OCI-LY1 (cell line): ENCODE data around the gene HPX.

Experiments
- H2AFZ ChIP-seq: fragments of 200-600 bp; sonication (generic), shearing (Covaris generic); 2 replicates; pipeline ENCODE4 v1.6.0; 2014; ENCODE audit warnings: antibody characterized with exemption, mild to moderate bottlenecking, low read length
- H3F3A ChIP-seq: fragments of 200-600 bp; sonication (generic), shearing (Covaris generic); 2 replicates; pipeline ENCODE4 v1.6.0; 2014; ENCODE audit warnings: mild to moderate bottlenecking, antibody characterized with exemption, low read length, moderate library complexity; ENCODE audit not compliant: insufficient read depth
- H3K27ac ChIP-seq: fragments of 200-600 bp; sonication (generic); 2 replicates; pipeline ENCODE4 v1.5.1; 2014; ENCODE audit warnings: low read length, mixed run types, mild to moderate bottlenecking, low read depth; ENCODE audit not compliant: poor library complexity, severe bottlenecking
- H3K27me3 ChIP-seq: fragments of 200-600 bp; sonication (generic); 2 replicates; pipeline ENCODE4 v1.6.0; 2014; ENCODE audit warnings: antibody characterized with exemption, mild to moderate bottlenecking, low read length, moderate library complexity; ENCODE audit not compliant: insufficient read depth
- H3K36me3 ChIP-seq: fragments of 200-600 bp; sonication (generic); 2 replicates; pipeline ENCODE4 v1.6.1; 2014; ENCODE audit warnings: mild to moderate bottlenecking, antibody characterized with exemption, low read length, moderate library complexity, mixed read lengths; ENCODE audit not compliant: insufficient read depth
- H3K4me1 ChIP-seq: fragments of 200-600 bp; sonication (generic); 2 replicates; pipeline ENCODE4 v1.5.1; 2014; ENCODE audit warnings: mild to moderate bottlenecking, low read length, moderate library complexity; ENCODE audit not compliant: insufficient read depth, severe bottlenecking
- H3K4me2 ChIP-seq: fragments of 200-600 bp; sonication (generic), shearing (Covaris generic); 2 replicates; pipeline ENCODE4 v1.6.1; 2014; ENCODE audit warnings: low read length
- H3K4me3 ChIP-seq: fragments of 200-600 bp; sonication (generic); 2 replicates; pipeline ENCODE4 v1.5.1; 2014; ENCODE audit warnings: low read length, low read depth, mild to moderate bottlenecking, mixed read lengths; ENCODE audit not compliant: poor library complexity, severe bottlenecking
- H3K79me2 ChIP-seq: fragments of 200-600 bp; shearing (Covaris generic); 2 replicates; pipeline ENCODE4 v1.6.1; 2016; ENCODE audit warnings: mixed run types, low read length, mixed read lengths; ENCODE audit not compliant: insufficient read depth
- H3K9ac ChIP-seq: fragments of 200-600 bp; sonication (generic), shearing (Covaris generic); 2 replicates; pipeline ENCODE4 v1.6.1; 2014; ENCODE audit warnings: mild to moderate bottlenecking, low read length, mixed read lengths
- H3K9me2 ChIP-seq: fragments of 200-600 bp; sonication (generic), shearing (Covaris generic); 2 replicates; pipeline ENCODE4 v1.6.1; 2014; ENCODE audit warnings: low read depth, mild to moderate bottlenecking, low read length, mixed read lengths
- H3K9me3 ChIP-seq: fragments of 200-600 bp; shearing (Covaris generic); 2 replicates; pipeline ENCODE4 v1.6.1; 2014; ENCODE audit warnings: low read length, mixed read lengths
- H4K20me1 ChIP-seq: fragments of 200-600 bp; sonication (generic), shearing (Covaris generic); 2 replicates; pipeline ENCODE4 v1.6.0; 2016; ENCODE audit warnings: mild to moderate bottlenecking, low read length; ENCODE audit not compliant: insufficient read depth
- EZH2 ChIP-seq: fragments of 200-600 bp; sonication (generic), shearing (Covaris generic); IDR thresholded peaks from 2 replicates; pipeline ENCODE4 v1.8.0; 2017; ENCODE audit warnings: borderline replicate concordance, mixed run types, mild to moderate bottlenecking, antibody characterized with exemption, low read length, moderate library complexity, mixed read lengths
- TF ChIP-seq, protein P1 (sequence below): fragments of 200-600 bp; sonication (generic), shearing (Covaris generic); IDR thresholded peaks from 2 replicates; pipeline ENCODE4 v1.5.1; 2017; ENCODE audit warnings: mild to moderate bottlenecking, antibody characterized with exemption, low read length, moderate library complexity, mixed read lengths

The HPX gene

GRCh38 chr11:6458352-6459098 is 17.7 kb upstream of the HPX start:
- no peak for TF ChIP-seq EZH2
- TF ChIP-seq, protein P1, sequence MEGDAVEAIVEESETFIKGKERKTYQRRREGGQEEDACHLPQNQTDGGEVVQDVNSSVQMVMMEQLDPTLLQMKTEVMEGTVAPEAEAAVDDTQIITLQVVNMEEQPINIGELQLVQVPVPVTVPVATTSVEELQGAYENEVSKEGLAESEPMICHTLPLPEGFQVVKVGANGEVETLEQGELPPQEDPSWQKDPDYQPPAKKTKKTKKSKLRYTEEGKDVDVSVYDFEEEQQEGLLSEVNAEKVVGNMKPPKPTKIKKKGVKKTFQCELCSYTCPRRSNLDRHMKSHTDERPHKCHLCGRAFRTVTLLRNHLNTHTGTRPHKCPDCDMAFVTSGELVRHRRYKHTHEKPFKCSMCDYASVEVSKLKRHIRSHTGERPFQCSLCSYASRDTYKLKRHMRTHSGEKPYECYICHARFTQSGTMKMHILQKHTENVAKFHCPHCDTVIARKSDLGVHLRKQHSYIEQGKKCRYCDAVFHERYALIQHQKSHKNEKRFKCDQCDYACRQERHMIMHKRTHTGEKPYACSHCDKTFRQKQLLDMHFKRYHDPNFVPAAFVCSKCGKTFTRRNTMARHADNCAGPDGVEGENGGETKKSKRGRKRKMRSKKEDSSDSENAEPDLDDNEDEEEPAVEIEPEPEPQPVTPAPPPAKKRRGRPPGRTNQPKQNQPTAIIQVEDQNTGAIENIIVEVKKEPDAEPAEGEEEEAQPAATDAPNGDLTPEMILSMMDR, result no peak
- Histone ChIP-seq H3K4me1 (no peaks in the 10 kb centered on the region), H3F3A (no peaks in the 10 kb centered on the region), H3K4me2 (no peak overlapping the region), H2AFZ (no peak overlapping the region), H4K20me1 (no peaks in the 10 kb centered on the region), H3K9ac (no peak overlapping the region), H3K79me2 (no peaks in the 10 kb centered on the region), H3K27me3 (no peaks in the 10 kb centered on the region), H3K4me3 (no peak overlapping the region), H3K9me2 (no peaks in the 10 kb centered on the region), H3K36me3 (no peaks in the 10 kb centered on the region), H3K9me3 (no peaks in the 10 kb centered on the region), H3K27ac (no peak overlapping the region)

- no peak overlapping the region for H3K27ac ChIP-seq
- no peaks in the 10 kb centered on the region for H3K9me2 ChIP-seq
- no peak overlapping the region for H3K4me3 ChIP-seq
- H3K79me2 ChIP-seq, result no peaks in the 10 kb centered on the region
- H3K4me1 ChIP-seq, result no peaks in the 10 kb centered on the region
- H3K9me3 ChIP-seq, result no peaks in the 10 kb centered on the region
- no peak overlapping the region for H3K4me2 ChIP-seq
- H3K27me3 ChIP-seq, result no peaks in the 10 kb centered on the region
- H3F3A ChIP-seq, result no peaks in the 10 kb centered on the region
- TF ChIP-seq EZH2, result no peak
- TF ChIP-seq, protein P1, result no peak
- no peaks in the 10 kb centered on the region for H4K20me1 ChIP-seq
- H3K9ac ChIP-seq, result no peak overlapping the region
- no peak overlapping the region for H2AFZ ChIP-seq
- no peaks in the 10 kb centered on the region for H3K36me3 ChIP-seq
Observed at GRCh38 chr11:6457581-6458320, 17.0 kb upstream of the HPX start.

- Histone ChIP-seq H3K9me2 (no peaks in the 10 kb centered on the region), H3K27me3 (no peaks in the 10 kb centered on the region), H3K27ac (no peak overlapping the region), H3K4me1 (no peaks in the 10 kb centered on the region), H3K9me3 (no peaks in the 10 kb centered on the region), H3K4me3 (no peak overlapping the region), H3K4me2 (no peak overlapping the region), H3K36me3 (no peaks in the 10 kb centered on the region), H3K9ac (no peak overlapping the region), H4K20me1 (no peaks in the 10 kb centered on the region), H3F3A (no peaks in the 10 kb centered on the region), H2AFZ (no peak overlapping the region), H3K79me2 (no peaks in the 10 kb centered on the region)
- TF ChIP-seq, protein P1, result no peak
- TF ChIP-seq EZH2, result no peak
Observed at GRCh38 chr11:6456361-6457073, 15.7 kb upstream of the HPX start.
